GM18508 (cell line): ENCODE results near the gene LRRK1.
"Not testable (repeated sequence)": the region's sequence is repeated elsewhere in the genome, so short reads cannot be mapped to it uniquely, and the experiment has no call there.

Source experiments
- ATAC-seq: cut with Tn5 transposase; IDR thresholded peaks from one replicate; pipeline ENCODE4 v1.9.1; 2021; ENCODE audit warnings: moderate number of reproducible peaks; ENCODE audit not compliant: insufficient read depth, unreplicated experiment

LRRK1 gene

DNA sequence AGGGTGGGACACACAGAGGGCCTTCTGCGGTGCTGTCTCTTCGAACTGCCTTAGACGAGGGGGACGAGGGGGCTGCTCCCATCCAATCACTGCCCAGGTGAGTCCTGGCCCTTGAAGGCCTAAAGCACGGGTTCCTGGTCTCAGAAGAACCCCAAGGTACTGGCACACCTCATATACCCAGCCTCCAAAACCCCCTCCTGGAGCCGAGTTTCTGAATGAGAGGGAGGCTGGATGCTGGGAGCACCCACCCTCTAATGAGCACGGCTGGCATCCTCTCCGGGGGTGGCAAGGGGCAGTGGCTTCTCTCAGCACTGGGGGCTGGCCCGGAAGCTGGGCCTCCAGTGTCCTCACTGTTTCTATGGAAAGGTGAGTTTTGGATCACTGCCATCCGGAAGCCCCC is 165.6 kb downstream of the LRRK1 start:
- no peak for ATAC-seq

GRCh38 chr15:101085311-101085700 is 166.1 kb downstream of the LRRK1 start:
- ATAC-seq, result no peak

GRCh38 chr15:101086394-101087171 is 167.4 kb downstream of the LRRK1 start:
- ATAC-seq, result no peak

DNA sequence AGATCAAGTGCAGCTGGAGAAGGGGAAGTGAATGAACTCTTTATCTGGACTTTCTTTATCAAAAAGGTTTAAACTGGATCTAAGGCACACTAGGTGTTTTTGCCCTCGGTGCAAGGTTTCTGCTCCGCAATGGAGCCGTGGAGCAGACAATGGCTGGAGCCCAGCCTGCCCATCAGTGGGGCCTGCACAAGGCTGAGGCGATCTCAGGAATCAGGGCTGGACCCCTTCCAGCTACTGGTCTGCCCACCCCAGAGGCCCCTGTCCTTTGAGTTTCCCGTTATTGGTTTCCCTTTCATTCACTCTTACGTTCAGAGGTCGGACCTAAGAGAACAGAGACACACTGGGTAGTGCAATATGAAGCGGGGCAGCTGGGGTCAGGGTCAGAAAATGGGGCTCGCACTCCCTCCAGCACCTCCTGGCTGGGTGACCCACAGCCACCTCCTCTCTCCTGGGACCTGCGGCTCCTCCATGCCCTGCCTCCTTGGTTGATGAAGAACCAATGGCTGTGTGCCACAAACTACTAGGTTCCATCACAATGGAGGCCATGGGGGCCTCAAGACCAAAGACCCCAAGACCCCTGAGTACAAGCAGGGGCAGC is 168.1 kb downstream of the LRRK1 start:
- ATAC-seq, result no peak

GRCh38 chr15:101088271-101088670 is 169.1 kb downstream of the LRRK1 start:
- no peak for ATAC-seq

- ATAC-seq, result no peak
Observed at GRCh38 chr15:101088788-101089578, 169.8 kb downstream of the LRRK1 start.

DNA sequence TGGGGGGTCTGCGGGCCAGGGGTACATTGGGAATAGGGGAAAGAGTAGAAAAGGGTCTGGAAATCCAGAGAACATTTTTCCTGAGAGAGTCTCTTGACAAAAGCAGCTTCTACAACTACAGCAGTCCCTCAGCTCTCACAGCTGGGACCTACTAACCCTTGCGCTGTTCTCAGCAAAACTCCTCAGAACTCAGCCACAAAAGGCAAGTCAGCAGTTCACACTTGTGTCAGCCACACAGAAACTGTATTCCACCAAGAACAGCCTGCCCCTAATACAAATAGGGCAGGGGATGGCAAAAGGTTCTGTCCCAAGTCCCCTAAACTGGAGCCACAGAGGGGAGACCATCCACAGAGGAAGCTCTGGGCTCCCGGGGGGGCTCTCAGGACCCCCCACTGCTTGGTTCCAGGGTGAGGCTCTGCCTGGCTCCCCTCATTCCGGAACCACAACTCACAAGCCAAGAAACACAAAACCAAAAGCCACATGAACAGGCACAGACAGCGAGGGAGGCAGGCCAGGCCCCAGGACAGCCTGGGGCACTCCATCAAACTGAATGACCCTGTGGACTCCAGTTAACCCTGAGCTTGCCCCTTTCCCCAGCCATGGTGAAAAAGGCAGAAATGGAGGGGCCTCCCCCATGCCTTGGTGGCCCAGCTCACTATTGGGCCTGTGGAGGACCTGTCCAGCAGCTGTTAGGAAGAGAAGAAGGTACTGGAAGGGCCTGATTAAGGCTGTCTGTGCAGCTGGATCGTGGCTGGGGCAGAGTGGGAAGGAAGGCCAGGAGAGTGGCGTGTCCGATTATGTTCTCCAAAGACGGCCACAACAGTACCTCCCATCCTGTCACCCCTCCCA is 170.6 kb downstream of the LRRK1 start:
- no peak for ATAC-seq

DNA sequence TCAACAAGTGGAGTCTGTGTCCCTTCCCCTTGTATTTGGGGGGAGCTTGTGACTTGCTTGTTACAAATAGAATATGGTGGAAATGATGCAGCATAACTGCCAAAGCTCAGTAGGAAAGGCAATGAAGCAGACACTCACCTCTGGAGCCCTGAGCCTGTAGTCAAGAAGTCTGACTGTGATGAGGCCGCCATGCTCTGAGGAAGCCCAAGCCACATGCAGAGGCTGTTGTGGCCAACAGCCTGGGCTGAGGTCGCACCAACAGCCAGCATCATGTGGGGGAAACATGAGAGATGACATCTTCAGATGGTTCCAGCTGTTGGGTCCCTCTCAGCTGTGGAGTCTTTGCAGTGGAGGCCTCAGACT is 171.3 kb downstream of the LRRK1 start:
- ATAC-seq, result no peak

GRCh38 chr15:101091080-101092017 is 172.2 kb downstream of the LRRK1 start:
- no peak for ATAC-seq

- no peak for ATAC-seq
Observed at GRCh38 chr15:101092156-101092866, 173.2 kb downstream of the LRRK1 start.

DNA sequence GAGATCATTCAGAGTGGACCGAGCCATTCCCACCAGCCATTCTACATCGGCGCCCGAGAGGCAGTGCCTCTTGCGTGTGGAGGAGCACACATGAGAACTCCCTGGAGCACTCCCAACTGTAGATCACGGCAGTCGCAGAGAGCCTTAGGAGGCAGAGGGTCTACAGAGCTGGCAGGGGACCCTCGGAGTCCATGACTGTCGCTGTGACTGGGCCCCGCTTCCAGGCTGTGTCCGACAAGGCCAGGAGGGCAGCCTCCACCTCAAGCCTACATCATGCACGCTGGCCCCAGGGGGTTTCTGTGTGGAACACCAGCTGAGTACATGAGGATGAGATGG is 173.7 kb downstream of the LRRK1 start:
- no peak for ATAC-seq

DNA sequence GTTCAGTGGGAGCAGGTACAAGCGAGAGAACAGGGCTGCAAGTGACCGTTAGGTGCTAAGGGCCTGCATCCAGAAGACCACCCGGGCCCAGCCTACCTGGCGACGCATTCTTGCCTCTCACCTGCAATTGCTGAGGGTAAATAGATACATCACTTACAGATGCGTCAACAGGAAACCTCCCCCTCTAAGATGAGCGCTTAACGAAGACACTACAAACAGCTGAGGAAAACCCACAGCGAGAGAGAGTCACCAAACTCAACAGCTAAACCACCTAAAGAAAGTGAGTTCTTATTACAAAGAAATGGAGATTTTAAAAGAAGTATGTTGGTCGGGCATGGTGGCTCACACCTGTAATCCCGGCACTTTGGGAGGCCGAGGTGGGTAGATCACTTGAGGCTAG is 174.8 kb downstream of the LRRK1 start:
- no peak for ATAC-seq

- not testable (repeated sequence) for ATAC-seq
Observed at GRCh38 chr15:101095796-101096406, 176.7 kb downstream of the LRRK1 start.

DNA sequence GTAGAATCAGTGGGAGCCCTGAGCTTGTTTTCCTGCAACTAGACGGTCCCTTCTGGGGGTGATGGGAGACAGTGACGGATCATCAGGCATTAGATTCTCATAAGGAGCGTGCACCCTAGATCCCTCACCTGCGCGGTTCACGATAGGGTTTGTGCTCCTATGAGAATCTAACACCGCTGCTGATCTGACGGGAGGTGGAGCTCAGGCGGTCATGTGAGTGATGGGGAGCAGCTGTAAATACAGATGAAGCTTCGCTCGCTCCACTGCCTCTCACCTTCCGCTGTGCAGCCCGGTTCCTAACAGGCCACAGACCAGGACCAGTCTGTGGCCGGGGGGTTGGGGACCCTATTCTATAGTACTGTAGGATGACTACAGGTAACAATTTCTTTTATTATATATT is 178.0 kb downstream of the LRRK1 start:
- no peak for ATAC-seq

DNA sequence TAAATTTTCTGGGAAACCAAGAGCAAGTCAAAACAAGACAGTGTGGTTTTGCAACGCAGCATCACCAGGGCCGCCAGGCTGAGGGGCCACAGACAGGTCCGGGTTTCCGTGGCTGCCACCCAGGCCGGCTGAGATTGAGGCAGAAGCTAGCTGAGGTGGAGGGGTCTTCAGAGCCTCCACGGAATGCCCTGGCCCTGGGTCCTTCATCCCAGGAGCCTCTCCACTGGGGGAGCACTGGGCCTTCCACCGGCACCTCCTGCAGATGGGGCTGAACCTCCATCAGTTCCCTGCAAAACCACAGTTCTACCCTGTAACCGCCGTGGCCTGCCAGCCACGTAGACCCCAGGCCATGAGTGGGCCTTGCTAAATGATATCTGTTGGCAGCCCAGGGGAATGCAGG is 180.0 kb downstream of the LRRK1 start:
- ATAC-seq, result no peak

DNA sequence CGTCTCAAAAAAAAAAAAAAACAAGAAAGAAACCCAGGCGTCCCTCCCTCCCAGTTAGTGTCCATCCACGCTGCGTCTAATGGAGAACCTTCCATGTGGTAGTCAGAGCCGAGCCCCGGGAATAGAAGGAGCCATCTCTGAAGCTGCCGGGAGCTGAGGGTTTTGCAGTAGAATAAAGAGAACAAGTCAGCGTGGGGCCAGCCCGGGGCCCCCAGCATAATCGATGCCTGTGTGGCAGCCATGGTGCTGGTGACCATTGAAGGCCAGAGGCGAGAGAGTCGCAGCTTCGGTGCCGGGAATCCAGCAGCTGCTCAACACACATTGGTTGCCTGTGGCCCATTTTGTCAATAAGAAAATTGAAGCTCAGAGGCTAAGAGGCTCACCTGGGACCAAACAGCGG is 181.0 kb downstream of the LRRK1 start:
- no peak for ATAC-seq

DNA sequence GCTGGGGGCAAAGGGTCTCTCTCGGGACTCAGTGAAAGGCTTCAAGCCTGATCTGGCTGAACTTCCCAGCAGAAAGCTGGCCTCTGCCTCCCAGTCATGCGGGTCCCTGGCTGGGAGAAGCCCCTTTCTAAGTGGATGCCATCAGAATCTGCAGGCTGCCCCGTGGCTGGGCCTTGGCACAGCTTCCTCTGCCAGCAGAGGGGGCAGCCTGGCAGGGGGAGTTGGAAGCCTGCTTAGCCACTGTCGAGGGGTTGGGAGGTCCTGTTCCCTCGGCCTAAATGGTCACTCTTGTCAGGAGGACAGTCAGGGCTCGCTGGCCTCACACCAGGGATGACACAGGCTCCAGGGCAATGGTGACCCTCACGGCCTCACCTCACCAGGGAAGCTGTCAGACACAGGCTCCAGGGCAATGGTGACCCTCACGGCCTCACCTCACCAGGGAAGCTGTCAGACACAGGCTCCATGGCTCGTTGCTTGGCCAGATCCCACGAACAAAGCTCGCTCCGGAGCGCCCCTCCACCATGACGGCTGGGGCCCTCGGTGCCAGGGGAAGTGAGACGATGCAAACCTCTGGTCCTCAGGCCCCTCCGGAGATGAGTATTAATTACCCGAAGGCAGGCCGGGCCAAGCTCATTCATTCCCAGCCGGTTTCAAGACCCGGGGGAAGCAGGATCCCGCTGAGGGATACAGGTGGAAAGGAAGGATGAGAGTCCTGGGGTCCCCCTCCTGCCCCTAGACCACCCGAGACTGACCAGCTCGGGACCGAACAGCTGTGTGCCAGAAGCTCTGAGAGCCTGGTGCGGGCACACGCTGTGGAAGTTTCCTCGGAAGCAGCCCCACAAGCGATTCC is 181.7 kb downstream of the LRRK1 start:
- no peak for ATAC-seq

DNA sequence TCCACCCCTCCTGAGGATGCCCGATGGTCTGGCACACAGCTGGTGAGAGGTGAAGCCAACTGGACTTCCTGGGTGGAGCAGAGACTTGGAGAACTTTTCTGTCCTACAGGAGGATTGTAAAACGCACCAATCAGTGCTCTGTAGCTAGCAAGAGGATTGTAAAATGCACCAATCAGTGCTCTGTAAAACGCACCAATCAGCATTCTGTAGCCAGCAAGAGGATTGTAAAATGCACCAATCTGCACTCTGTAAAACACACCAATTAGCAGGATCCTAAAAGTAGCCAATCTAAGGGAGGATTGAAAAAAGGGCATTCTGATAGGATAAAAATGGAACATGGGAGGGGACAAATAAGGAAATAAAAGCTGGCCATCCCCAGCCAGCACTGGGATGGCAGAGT is 182.5 kb downstream of the LRRK1 start:
- no peak for ATAC-seq
